Parathyroid adenoma (tissue), 2 donors: Measurements from ENCODE around the gene TRIM71.

Experiments used
- H2AFZ ChIP-seq: fragments of 300-600 bp; sonication (generic); one replicate; pipeline ENCODE4 v1.7.0; 2017; ENCODE audit warnings: antibody characterized with exemption, mild to moderate bottlenecking
- H3K27ac ChIP-seq: fragments of 300-600 bp; sonication (generic); one replicate; pipeline ENCODE4 v1.7.0; 2017
- H3K27me3 ChIP-seq: fragments of 300-600 bp; sonication (generic); one replicate; pipeline ENCODE4 v1.7.0; 2017; ENCODE audit warnings: low read length; ENCODE audit not compliant: control insufficient read depth, insufficient read depth
- H3K36me3 ChIP-seq: fragments of 300-600 bp; sonication (generic); one replicate; pipeline ENCODE4 v1.7.0; 2017; ENCODE audit warnings: low read length; ENCODE audit not compliant: control insufficient read depth, insufficient read depth
- H3K4me1 ChIP-seq: fragments of 300-600 bp; sonication (generic); one replicate; pipeline ENCODE4 v1.7.0; 2017; ENCODE audit warnings: control low read depth
- H3K4me2 ChIP-seq: fragments of 300-600 bp; sonication (generic); one replicate; pipeline ENCODE4 v1.7.0; 2017; ENCODE audit warnings: low read length
- H3K4me3 ChIP-seq: fragments of 300-600 bp; sonication (generic); one replicate; pipeline ENCODE4 v1.7.0; 2017; ENCODE audit warnings: low read depth, low read length
- H3K79me2 ChIP-seq: fragments of 300-600 bp; sonication (generic); one replicate; pipeline ENCODE4 v1.7.0; 2017; ENCODE audit warnings: control low read depth
- H3K9ac ChIP-seq: fragments of 300-600 bp; sonication (generic); one replicate; pipeline ENCODE4 v1.7.0; 2017; ENCODE audit warnings: mild to moderate bottlenecking
- H3K9me3 ChIP-seq: fragments of 300-600 bp; sonication (generic); one replicate; pipeline ENCODE4 v1.7.0; 2017; ENCODE audit warnings: low read length; ENCODE audit not compliant: control insufficient read depth
- CTCF ChIP-seq: fragments of 300-600 bp; sonication (generic); IDR thresholded peaks from one replicate; pipeline ENCODE4 v1.7.0; 2017; ENCODE audit warnings: antibody characterized with exemption, mild to moderate bottlenecking
- donor health status: primary hyperparathyroidism.

TRIM71 gene

GRCh38 chr3:32888739-32889138, 70.9 kb downstream of the TRIM71 start:
- no peak overlapping the region for H3K4me2 ChIP-seq
- H2AFZ ChIP-seq: no peak overlapping the region
- TF ChIP-seq CTCF: no peak
- no peaks in the 10 kb centered on the region for H3K27me3 ChIP-seq
- no peaks in the 10 kb centered on the region for H3K4me1 ChIP-seq
- no peak overlapping the region for H3K9ac ChIP-seq
- no peaks in the 10 kb centered on the region for H3K79me2 ChIP-seq
- H3K4me3 ChIP-seq: no peak overlapping the region
- no peaks in the 10 kb centered on the region for H3K9me3 ChIP-seq
- H3K36me3 ChIP-seq: no peaks in the 10 kb centered on the region
- no peak overlapping the region for H3K27ac ChIP-seq

GRCh38 chr3:32890420-32891276, 72.9 kb downstream of the TRIM71 start:
- Histone ChIP-seq H3K9ac (no peak overlapping the region), H2AFZ (no peak overlapping the region), H3K4me1 (no peaks in the 10 kb centered on the region), H3K4me2 (no peak overlapping the region), H3K4me3 (no peak overlapping the region), H3K36me3 (no peaks in the 10 kb centered on the region), H3K27me3 (no peaks in the 10 kb centered on the region), H3K79me2 (no peaks in the 10 kb centered on the region), H3K27ac (no peak overlapping the region), H3K9me3 (no peaks in the 10 kb centered on the region)
- no peak for TF ChIP-seq CTCF

- no peaks in the 10 kb centered on the region for H3K27me3 ChIP-seq
- no peaks in the 10 kb centered on the region for H3K79me2 ChIP-seq
- H3K9me3 ChIP-seq: no peaks in the 10 kb centered on the region
- no peak overlapping the region for H3K9ac ChIP-seq
- H3K4me2 ChIP-seq: no peak overlapping the region
- H3K27ac ChIP-seq: no peak overlapping the region
- H2AFZ ChIP-seq: no peak overlapping the region
- no peaks in the 10 kb centered on the region for H3K4me1 ChIP-seq
- H3K36me3 ChIP-seq: no peaks in the 10 kb centered on the region
- no peak for TF ChIP-seq CTCF
- H3K4me3 ChIP-seq: no peak overlapping the region
Measured at GRCh38 chr3:32891365-32891764, 73.6 kb downstream of the TRIM71 start.

GRCh38 chr3:32892625-32893598, 75.1 kb downstream of the TRIM71 start:
- TF ChIP-seq CTCF: no peak
- no peaks in the 10 kb centered on the region for H3K27me3 ChIP-seq
- H3K4me1 ChIP-seq: no peaks in the 10 kb centered on the region
- no peaks in the 10 kb centered on the region for H3K36me3 ChIP-seq
- H3K9ac ChIP-seq: no peak overlapping the region
- no peak overlapping the region for H3K4me3 ChIP-seq
- H3K4me2 ChIP-seq: no peak overlapping the region
- H2AFZ ChIP-seq: no peak overlapping the region
- H3K79me2 ChIP-seq: no peaks in the 10 kb centered on the region
- H3K27ac ChIP-seq: no peak overlapping the region
- no peaks in the 10 kb centered on the region for H3K9me3 ChIP-seq
